Glomerular visceral epithelial cell (primary cell): Measurements from ENCODE around the gene BIRC2.
A peak's percentile ranks its signal among the peaks of the same experiment; 100 is the strongest.
"Not testable (repeated sequence)": the region's sequence is repeated elsewhere in the genome, so short reads cannot be mapped to it uniquely, and the experiment has no call there.

Source experiments
- DNase-seq: peaks from one replicate; pipeline ENCODE4 v3.0.0-alpha.2; 2016; ENCODE audit errors: extremely low spot score

BIRC2 gene

GRCh38 chr11:102346748-102347461 is at the start of gene BIRC2:
Gene BIRC2, plus strand, starts transcription at chr11:102347214. Its CDS starts 2,641 bp downstream, at chr11:102349855.
- peak; percentile 90 for DNase-seq

GRCh38 chr11:102300837-102301236 is 46.2 kb upstream of the BIRC2 start:
- not testable (repeated sequence) for DNase-seq

- DNase-seq = no peak
Observed at GRCh38 chr11:102302241-102302640, 44.8 kb upstream of the BIRC2 start.

GRCh38 chr11:102304686-102305085 is 42.3 kb upstream of the BIRC2 start:
- no peak for DNase-seq

GRCh38 chr11:102305352-102306047 is 41.5 kb upstream of the BIRC2 start:
- no peak for DNase-seq

GRCh38 chr11:102306048-102306597 is 40.9 kb upstream of the BIRC2 start:
- DNase-seq = no peak

GRCh38 chr11:102306817-102307726 is 39.9 kb upstream of the BIRC2 start:
- DNase-seq = no peak

GRCh38 chr11:102307727-102308038 is 39.3 kb upstream of the BIRC2 start:
- no peak for DNase-seq

GRCh38 chr11:102309621-102310541 is 37.1 kb upstream of the BIRC2 start:
- DNase-seq = no peak

GRCh38 chr11:102312667-102313066 is 34.3 kb upstream of the BIRC2 start:
- no peak for DNase-seq

GRCh38 chr11:102313238-102313940 is 33.6 kb upstream of the BIRC2 start:
- DNase-seq = no peak

- DNase-seq = no peak
Observed at GRCh38 chr11:102314784-102315183, 32.2 kb upstream of the BIRC2 start.

- DNase-seq = no peak
Observed at GRCh38 chr11:102316346-102316904, 30.6 kb upstream of the BIRC2 start.

- peak; percentile 95 for DNase-seq
Observed at GRCh38 chr11:102317099-102317767, 29.8 kb upstream of the BIRC2 start, which contains the start of gene BIRC3. Gene BIRC3, plus strand, starts transcription at chr11:102317484. Its CDS starts 7,026 bp downstream, at chr11:102324510.

GRCh38 chr11:102317768-102318103 is 29.3 kb upstream of the BIRC2 start:
- no peak for DNase-seq

- peak; percentile 42 for DNase-seq
Observed at GRCh38 chr11:102318469-102318868, 28.5 kb upstream of the BIRC2 start.

GRCh38 chr11:102319544-102319943 is 27.5 kb upstream of the BIRC2 start:
- no peak for DNase-seq

GRCh38 chr11:102320188-102320587 is 26.8 kb upstream of the BIRC2 start:
- DNase-seq = no peak

GRCh38 chr11:102320679-102321078 is 26.3 kb upstream of the BIRC2 start:
- no peak for DNase-seq
